HG03039 (cell line): ENCODE results near the gene ZBTB17.

ENCODE experiments used
- ATAC-seq: cut with Tn5 transposase; IDR thresholded peaks from one replicate; pipeline ENCODE4 v1.9.1; 2021; ENCODE audit warnings: mild to moderate bottlenecking, moderate library complexity; ENCODE audit not compliant: unreplicated experiment

ZBTB17 gene

DNA sequence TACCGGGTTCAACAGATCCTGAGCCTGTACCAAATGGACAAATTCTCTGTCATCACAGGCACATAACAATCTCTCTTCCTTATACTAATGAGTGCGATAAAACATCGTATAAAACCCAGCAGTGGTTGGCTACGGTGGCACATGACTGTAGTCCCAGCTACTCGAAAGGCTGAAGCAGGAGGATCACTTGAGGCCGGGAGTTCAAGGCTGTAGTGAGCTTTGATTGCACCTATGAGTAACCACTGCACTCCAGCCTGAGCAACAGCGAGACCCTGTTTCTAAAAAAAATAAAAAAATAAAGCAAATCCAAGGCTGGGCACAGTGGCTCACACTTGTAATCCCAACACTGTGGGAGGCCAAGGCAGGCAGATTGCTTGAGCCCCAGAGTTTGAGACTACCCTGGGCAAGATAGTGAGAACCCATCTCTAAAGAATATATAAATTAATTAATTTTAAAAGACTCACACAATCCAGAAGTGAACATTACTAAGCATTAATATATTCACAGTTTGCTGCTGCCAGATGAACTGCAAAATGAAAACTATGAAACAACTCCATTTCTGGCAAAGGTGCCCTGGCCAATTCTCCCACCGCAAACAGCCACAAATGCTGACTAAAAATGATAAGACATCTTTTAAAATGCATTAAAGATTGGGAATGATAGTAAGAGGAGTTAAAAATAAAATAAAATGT lies 13.1 kb downstream of the ZBTB17 start:
- no peak for ATAC-seq

DNA sequence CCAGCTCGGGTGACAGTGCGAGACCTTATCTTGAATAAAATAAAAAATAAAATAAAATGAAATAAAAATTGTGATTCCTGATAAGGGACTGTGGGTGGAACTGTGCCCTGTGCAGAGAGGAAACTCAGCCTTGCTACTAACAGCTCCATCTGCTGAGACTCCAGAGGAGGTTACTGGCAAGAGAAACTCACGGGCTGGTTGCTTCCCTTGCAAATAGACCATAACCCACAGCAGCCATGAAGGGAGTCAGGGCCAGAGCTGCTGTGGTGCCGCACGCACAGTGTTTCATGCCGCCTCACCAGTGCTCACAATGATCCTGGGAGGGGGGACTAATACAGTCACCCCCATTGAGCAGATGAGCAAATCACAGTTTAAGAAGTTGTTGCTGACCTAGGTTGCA lies 13.7 kb downstream of the ZBTB17 start:
- no peak for ATAC-seq

DNA sequence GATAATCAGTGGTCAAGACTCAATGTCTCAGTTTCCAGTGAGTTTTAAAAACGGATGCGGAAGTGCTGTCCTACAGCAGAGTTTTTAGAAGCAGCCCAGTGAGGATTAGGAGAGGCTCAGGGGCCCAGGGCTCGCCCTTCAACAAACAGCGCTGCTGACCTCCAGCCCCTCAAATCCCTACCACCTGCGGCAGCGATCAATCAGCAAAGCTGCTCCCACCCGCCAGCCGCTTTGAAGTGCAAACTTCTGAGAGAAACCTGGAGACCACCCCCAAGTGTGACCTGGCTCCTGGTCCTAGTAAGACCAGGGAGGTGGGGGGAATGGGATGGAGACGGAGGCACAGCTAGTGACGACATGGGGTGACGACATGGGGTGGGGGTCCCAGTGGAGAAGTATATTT lies 14.4 kb downstream of the ZBTB17 start:
- no peak for ATAC-seq

DNA sequence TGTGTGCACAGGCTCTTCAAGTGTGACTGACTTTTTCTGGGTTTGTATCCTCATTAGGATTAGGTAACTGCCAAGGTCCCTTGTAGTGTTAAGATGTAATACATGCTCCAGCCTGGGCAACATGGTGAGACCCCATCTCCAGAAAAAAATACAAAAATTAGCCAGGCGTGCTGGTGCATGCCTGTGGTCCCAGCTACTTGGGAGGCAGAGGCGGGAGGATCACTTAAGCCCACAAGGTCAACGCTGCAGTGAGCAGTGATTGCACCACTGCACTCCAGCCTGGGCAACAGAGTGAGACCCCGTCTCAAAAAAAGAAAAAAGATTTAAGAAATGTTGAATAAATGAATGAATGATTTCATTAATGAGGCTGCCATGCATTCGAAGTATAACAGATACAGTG lies 15.1 kb downstream of the ZBTB17 start:
- no peak for ATAC-seq

DNA sequence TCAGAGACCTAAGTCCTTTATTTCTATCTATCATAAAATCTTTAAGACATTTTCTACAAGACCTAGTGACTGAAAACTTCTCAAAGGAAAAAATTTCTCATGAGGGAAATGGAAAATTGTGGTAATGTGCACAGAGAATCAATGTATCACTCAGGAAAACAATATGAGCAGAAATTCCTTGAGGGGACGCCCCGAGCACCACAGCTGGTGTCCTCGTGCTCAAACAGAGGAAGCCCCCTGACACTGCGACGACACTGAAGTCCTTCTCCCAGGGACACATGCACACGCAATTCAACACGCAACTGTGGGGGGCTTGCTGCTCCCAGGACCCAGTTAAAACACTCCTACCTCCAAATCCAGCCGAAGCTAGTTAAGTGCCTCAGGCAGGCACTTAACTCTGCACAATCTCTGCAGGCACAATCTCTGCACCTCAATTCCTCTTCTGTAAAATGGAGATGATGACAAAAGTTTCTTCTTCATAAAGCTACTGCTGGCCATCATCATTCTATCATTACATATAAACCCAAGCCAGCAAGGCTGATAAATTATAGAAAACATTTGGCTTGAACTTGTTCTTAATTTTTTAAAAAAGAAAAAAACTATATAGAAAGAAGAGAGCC lies 16.0 kb downstream of the ZBTB17 start:
- no peak for ATAC-seq

DNA sequence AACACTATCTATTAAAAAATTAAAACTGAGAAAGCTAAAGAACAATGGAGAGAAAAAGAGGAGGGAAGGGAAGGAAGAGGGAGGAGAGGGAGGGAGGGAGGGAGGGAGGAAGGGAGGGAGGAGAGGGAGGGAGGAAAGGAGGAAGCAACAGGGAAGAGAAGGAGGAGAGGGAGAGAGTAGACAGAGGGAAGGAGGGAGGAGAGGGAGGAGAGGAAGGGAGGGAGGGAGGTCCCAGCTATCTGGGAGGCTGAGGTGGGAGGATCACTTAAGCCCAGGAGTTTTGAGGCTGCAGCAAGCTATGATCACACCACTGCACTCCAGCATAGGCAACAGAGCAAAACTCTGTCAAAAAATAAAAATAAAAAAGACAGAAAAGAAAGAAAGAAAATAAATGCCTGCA lies 16.5 kb downstream of the ZBTB17 start:
- no peak for ATAC-seq

DNA sequence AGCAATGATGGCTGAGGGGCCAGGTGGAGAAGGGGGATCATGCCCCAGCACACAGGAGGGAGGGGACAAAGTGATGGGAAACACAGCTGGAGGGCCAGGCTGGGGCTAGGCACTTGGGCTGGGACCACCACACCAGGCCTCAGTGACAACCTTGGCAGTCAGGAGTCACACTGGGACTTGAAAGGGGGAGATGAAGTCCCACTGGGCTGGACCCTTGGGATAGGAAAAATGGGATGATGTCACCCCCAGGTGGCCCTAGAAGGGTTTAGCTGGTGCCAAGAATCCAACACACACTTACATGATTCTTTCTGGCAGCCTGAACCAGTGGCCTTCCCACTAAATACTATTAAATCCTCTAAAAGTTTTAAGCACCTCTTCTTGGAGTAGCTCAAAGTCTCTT lies 17.1 kb downstream of the ZBTB17 start:
- ATAC-seq = no peak

DNA sequence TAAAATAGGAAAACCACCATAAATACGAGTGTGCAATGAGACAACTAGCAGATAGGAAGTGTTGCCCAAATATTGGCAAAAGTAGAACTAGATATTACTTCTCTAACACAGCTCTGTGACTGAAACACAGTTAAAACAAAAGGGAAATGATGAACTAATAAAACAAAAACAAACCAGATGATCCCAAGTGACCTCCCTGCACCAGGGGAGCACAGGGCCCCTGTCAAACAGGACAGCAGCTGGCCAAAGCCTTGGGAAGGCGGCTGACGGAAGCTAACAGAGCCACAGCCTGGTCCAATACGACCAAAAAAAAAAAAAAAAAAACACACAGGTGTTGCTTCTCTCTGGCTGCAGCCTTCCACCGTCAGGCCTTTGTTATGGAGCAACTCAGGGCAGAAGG lies 17.8 kb downstream of the ZBTB17 start:
- ATAC-seq = no peak

DNA sequence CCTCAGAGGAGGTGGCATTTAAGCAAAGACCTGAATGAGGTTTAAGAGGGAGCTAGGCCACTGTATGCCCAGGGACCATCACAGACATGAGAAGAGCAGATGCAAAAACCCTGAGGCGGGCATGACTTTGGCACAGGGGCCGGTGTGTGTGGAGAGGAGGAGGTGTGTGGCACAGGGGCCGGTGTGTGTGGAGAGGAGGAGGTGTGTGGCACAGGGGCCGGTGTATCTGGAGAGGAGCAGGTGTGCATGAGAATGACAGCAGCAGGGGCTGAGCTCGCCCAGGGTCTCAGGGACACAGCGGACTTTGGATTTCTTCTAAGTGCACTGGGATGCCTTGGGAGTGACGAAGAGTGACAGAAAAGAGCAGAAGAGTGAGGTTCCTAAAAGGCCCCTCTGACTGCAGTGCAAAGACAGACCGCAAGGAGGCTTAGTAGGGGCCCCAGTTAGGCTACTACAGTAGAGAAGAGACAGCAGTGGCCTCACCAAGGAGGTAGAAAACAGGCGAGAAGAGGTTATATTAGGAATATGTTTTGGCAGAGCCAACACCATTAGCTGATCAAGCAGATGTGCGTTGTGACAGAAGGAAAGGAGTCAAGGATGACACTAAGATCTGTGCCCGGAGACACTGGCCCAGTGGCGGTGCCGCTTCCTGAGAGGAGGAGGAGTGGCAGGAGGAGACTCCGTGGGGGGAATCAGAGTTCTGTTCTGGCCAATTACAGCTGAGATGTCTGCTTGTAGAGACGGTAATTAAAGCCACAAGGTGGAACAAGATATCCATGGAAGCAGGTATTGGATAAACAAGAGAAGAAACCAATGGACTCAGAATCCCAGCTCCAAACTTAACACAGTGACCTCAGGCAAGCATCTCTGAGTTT lies 18.4 kb downstream of the ZBTB17 start:
- ATAC-seq = no peak

DNA sequence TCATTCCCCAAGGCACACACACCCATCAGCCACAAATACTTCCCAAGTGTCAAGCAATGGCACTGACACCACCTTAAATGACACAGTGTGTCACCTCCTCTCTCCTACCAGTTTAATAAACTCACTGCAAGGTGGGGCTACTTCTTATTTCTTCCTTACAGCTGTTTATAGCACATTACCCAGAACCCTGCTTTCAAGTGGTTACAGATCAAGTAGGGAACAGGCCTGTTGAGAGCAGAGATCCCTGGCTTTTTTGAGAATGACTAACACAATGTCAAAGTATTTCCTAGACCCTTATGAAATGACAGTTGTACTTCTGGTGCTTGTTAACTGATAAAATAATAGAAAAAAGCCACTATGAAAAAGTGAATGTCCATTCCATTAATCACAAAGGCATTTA lies 19.8 kb downstream of the ZBTB17 start:
- no peak for ATAC-seq

DNA sequence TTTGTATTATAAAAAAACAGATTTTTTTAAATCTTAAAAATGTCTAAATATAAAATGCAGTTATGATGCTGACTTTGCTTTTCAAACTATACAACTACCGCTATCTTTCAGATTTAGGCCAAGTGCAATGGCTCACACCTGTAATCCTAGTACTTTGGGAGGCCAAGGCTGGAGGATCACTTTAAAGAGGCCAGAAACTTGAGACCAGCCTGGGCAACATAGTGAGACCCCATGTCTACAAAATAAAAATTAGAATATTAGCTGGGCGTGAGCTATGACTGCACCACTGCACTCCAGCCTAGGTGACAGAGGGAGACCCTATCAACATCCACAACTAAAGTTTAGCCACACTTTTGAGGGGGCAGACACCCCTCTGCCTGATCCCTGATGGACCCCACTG lies 20.3 kb downstream of the ZBTB17 start:
- no peak for ATAC-seq

DNA sequence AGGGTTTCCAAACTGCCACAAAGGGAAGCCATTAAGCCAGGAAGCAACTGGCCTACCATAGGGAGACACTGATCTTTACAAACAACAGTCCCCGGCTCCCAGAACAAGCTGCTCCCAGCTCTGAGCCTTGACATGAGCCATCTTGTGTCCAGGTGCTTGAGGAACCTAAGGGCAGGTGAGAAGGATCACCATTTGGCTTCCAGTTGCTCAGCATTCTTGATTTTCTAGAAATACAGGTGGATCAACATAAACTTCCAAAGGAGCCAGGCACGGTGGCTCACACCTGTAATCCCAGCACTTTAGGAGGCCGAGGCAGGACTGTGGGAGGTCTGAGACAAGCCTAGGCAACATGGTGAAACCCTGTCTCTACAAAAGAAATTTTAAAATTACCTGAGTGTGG lies 21.6 kb downstream of the ZBTB17 start:
- no peak for ATAC-seq

DNA sequence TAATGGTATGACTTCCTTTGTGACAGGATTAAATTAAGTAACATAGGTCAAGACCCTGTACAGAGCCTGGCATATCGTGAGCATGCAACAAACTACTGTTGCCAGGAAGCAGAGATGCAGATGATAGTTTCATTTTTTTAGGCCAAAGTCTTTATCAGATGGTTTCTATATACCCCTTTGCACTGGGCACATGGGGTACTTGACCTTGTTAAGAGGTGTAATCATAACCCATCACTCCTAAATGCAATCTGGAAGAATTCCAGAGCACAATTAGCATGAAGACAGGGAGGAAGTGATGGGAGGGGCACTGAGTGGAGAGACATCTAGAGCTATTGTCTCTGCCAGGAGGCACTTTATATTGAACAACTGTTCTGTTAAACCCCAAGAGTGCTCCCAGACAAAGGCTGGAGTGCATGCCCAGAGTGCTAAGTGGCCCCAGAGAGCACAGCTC lies 22.1 kb downstream of the ZBTB17 start:
- no peak for ATAC-seq

DNA sequence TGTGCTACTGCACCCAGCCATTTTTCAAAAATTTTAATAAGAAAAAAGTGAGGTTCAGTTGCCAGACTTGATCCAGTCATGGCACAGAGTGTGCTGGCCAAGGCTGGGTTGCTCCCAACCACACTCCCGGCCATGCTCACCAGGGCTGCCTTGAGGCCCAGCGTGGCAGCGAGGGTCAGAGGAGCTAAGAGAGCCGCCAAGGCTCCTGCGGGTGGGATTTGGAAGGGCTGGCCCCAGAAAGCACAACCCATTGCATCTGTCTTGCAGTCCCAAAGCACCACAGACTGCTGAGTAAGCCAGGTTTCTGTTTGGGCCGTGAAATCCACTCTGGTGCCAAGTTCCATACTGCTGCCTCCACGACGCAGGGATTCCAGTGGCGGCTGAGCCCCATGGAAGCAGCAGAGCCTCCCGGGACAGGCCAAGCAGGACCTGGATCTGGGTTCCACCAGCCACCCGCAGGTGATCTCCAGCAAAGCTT lies 22.6 kb downstream of the ZBTB17 start:
- ATAC-seq = no peak

DNA sequence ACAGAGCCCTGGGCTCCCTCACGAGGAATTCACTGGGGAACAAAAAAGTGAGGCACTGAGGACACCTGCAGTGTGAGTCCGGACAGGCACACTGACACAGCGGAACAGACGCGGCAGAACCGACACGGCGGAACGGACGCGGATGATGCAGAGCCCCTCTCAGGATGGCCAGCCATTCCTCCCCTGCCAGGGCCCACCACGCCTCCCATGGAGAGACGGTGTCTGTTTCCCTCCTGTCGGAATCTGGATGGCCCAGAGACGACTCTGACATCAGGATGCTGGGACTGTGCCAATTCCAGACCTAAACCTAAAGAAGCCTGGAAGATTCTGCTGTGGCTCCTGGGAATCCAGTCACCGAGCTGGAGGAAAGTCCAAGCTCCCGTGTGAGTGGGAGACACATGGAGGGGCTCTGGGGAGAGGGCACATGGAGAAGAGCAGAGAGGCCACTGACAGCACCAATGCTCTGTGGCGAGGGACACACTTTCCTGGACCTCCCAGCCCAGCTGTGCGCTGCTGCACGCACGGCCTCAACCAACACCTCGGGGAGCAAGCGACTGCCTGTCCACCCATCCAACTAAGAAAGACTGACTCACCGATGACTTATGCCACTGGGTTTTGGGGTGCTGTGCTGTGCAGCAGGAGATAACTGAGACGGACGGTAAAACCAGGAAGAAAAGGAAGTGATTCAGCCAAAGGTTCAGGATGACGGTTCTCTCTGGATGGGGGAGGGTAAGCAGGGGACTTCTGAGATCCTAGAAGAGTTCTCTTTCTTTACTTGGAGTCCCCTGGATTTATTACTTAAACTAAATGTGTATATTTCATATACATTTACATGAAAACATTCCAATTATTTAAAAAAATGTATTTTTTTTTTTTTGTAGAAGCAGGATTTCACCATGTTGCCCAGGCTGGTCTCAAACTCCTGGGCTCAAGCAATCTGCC lies 23.3 kb downstream of the ZBTB17 start:
- no peak for ATAC-seq

DNA sequence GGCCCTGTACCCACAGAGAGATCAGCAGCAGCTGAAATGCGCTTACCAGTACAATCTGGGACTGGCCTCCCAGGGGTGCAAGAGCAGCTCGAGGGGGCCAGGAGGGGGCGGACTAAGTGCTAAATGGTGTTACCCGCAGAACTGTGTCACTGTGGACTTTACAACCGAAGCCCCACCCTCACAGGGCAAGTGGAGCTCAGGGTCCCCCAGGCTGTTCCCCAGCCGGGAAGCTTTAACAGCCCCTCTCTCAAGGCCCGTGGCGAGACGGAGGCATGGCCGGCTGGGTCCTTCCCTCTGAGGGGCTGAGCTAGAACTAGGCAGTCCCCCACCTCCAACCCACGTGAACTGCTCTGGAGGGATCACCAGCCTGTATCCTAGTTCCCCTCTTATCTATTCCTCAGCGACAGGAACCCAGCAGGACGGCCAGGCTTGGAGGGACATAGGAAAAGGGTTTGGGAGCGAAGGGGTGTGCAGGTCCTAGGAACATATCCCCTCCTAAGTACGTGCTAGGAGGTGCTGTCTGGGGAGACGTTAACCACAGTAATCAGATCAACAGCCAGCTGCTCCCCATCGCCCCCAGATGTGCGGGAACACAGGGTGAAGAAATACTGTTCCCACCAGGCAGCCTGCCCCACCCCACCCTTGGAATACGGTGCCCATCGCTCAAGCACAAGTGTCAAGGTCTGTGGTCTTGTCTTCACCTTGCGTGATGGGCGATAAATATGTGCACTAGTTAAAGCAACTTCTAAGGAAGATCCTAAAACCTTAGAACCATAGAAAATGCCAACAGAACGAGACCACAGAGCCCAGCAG lies 24.4 kb downstream of the ZBTB17 start:
- ATAC-seq = no peak

DNA sequence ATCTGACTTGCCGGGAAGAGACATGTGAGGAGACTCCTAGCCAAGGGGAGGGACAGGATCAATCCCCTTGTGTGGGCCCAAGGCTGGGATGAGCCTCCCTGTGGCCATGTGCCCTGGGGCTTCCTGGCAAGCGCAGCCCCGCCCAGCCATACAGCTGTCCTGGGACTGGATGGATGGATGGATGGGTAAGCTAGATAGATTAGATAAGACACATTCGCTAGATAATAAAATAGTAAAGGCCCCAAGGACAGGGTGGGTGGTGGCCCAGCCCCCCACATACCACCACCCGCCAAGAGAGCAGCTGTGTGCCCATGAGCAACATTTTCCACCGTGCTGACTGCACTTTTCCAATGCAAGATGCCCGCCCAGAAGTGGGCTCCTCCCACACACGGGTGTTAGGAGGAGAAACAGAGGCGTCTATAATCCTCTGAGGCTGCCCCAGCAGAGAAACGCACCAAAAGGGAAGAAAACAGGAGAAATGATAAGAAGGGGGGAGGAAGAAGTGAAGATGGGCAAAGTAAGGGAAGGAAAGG lies 25.1 kb downstream of the ZBTB17 start:
- no peak for ATAC-seq

DNA sequence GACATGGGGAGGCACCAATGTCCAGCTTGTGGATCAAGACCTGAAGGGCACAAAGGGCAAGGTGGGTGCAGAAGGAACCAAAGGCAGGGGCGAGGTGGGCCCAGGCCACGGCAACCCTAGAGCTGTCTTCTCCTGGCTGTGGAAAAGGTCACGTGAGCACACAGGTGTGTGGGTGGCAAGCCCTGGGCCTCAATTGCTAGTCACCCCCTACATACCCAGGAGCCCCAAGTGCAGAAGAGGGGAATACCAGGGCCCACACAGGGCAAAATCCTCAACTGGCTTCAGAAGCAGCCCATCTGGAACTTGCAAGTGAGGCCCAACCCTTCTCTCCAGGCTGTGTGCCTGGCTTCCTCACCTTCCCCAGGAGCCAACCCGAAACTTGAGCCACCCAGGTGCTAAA lies 25.6 kb downstream of the ZBTB17 start:
- no peak for ATAC-seq

DNA sequence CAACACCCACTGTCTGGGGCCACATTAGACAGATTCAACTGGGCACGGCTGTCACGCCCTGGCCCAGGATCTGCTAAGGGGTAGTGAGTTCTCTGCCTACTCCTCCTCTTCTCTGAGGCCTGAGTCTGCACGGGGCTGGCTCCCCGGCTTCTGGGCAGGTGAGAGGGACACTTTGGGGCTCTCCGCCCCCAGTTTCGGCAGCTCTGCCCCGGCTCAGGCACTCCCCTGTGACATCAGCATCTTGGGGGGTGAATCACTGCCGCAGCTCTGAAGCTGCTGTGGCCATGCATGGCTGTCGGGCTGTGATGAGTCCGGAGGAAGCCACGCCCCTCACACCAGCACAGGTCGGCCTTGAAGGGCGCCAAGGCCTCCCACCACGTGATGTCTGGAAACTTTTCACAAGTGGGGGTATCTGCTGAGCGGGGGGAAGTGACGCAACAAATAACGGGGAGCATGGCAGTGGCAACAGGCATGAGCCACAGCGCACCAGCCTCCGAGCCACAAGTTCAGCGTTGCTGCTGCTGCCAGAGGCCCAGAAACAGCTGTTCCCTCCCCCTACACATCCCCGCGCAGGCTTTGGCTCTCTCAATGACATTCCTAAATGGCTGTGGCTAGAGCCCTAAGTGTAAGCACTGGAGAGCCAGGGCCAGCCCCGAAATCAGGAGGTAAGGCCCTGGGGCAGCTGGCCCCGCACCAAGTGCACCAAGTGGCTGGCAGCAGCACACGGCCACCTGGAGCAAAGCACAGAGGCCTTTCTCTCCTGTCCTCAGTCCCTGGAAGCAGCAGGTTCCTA lies 26.3 kb downstream of the ZBTB17 start:
- peak; percentile 41 for ATAC-seq
